HCT116 (cell line): Measurements from ENCODE around the gene RNASE2. TPM values are rescaled to one million over a fixed set of nuclear protein-coding genes. Genes with fewer than 3 reads are reported as not detected.
"Not testable (repeated sequence)": the region's sequence is repeated elsewhere in the genome, so short reads cannot be mapped to it uniquely, and the experiment has no call there.

ENCODE experiments used
- ATAC-seq: fragments of 200-7000 bp; cut with Tn5 transposase; 2 replicates; pipeline ENCODE4 v1.9.1; 2020; ENCODE audit warnings: mild to moderate bottlenecking, moderate library complexity
- BruUV-seq: library from RNA; stranded (reverse); fragments of 400-500 nt; replicated peaks from 2 replicates; lab custom pipeline; 2021; lab: Mats Ljungman, UMichigan
- CTCF ChIA-PET: fragments of 300-600 bp; sonication (Branson Sonifier 250); formaldehyde crosslinking; loops from one replicate; lab custom pipeline; 2021; ENCODE audit warnings: antibody characterized with exemption; lab: Charles Lee
- POLR2A ChIA-PET: fragments of 300-600, 350-600 bp; sonication (Branson Sonifier 250); formaldehyde crosslinking; loops from one replicate; lab custom pipeline; 2021; ENCODE audit warnings: antibody characterized with exemption; lab: Charles Lee
- RAD21 ChIA-PET, 2 experiments: fragments of 300-600 bp; sonication (Branson Sonifier 250); formaldehyde crosslinking; loops; one replicate each; lab custom pipeline; 2023; ENCODE audit warnings: low total read pairs in 2 of 2; ENCODE audit not compliant: uncharacterized antibody in 2 of 2, unreplicated experiment in 2 of 2, low non-redundant PET in 1 of 2; lab: Charles Lee
- DNase-seq: peaks from one replicate; pipeline ENCODE4 v3.0.0-alpha.2; 2010; ENCODE audit warnings: low read depth, low spot score
- H2AFZ ChIP-seq: fragments of 200-600 bp; shearing (Covaris generic), sonication (generic); 2 replicates; pipeline ENCODE4 v1.6.1; 2017; ENCODE audit warnings: low read depth, mixed run types, mixed read lengths, antibody characterized with exemption, low read length; ENCODE audit not compliant: poor library complexity, severe bottlenecking
- H3K27ac ChIP-seq: 2 replicates; pipeline ENCODE4 v1.5.1; 2012; ENCODE audit warnings: low read depth, low read length
- H3K27me3 ChIP-seq: fragments of 200-600 bp; sonication (generic); 2 replicates; pipeline ENCODE4 v1.6.1; 2016; ENCODE audit warnings: mixed run types, low read length, mixed read lengths; ENCODE audit not compliant: insufficient read depth
- H3K36me3 ChIP-seq, 2 experiments: fragments of 200-500 bp in 1 of 2; fragments of 200-600 bp in 1 of 2; sonication (Bioruptor generic) in 1 of 2; sonication (generic) in 1 of 2; 2 replicates each; pipeline versions ENCODE4 v1.5.1 to v1.6.1; 2014 to 2016; ENCODE audit warnings: low read length in 2 of 2, inconsistent platforms in 1 of 2, mixed read lengths in 1 of 2, mixed run types in 1 of 2; ENCODE audit not compliant: insufficient read depth in 2 of 2, control insufficient read depth in 1 of 2
- H3K4me1 ChIP-seq, 2 experiments: fragments of 200-600 bp in 1 of 2; sonication (generic) in 1 of 2; 2 replicates each; pipeline versions ENCODE4 v1.5.1 to v1.6.1; 2012 to 2017; ENCODE audit warnings: low read length in 2 of 2, inconsistent platforms in 1 of 2, mild to moderate bottlenecking in 1 of 2, mixed read lengths in 1 of 2, mixed run types in 1 of 2, moderate library complexity in 1 of 2; ENCODE audit not compliant: insufficient read depth in 2 of 2, control insufficient read depth in 1 of 2
- H3K4me2 ChIP-seq: fragments of 200-600 bp; sonication (generic); 2 replicates; pipeline ENCODE4 v1.6.1; 2017; ENCODE audit warnings: mixed run types, low read length, mixed read lengths
- H3K4me3 ChIP-seq, 2 experiments: fragments of 200-600 bp in 1 of 2; sonication (generic) in 1 of 2; replicated peaks in 1 of 2; 2 replicates each; pipeline ENCODE4 v1.5.1; 2011 to 2016; ENCODE audit warnings: low read length in 2 of 2, control low read depth in 1 of 2, low read depth in 1 of 2, mild to moderate bottlenecking in 1 of 2, mixed read lengths in 1 of 2, mixed run types in 1 of 2
- H3K79me2 ChIP-seq: fragments of 200-600 bp; sonication (generic); 2 replicates; pipeline ENCODE4 v1.6.1; 2017; ENCODE audit warnings: mild to moderate bottlenecking, mixed run types, low read length, moderate library complexity, mixed read lengths; ENCODE audit not compliant: insufficient read depth
- H3K9ac ChIP-seq: fragments of 200-600 bp; sonication (generic); 2 replicates; pipeline ENCODE4 v1.6.1; 2016; ENCODE audit warnings: low read length, mixed read lengths
- H3K9me2 ChIP-seq: fragments of 200-600 bp; sonication (generic), shearing (Covaris generic); 2 replicates; pipeline ENCODE4 v1.6.1; 2017; ENCODE audit warnings: mixed run types, mild to moderate bottlenecking, moderate library complexity; ENCODE audit not compliant: insufficient read depth
- H3K9me3 ChIP-seq, 2 experiments: fragments of 200-500 bp in 1 of 2; fragments of 200-600 bp in 1 of 2; sonication (Bioruptor generic) in 1 of 2; sonication (generic) in 1 of 2; 2 replicates each; pipeline ENCODE4 v1.6.1; 2014 to 2017; ENCODE audit warnings: low read length in 2 of 2, mixed read lengths in 2 of 2, inconsistent platforms in 1 of 2, low read depth in 1 of 2, mild to moderate bottlenecking in 1 of 2, mixed run types in 1 of 2, moderate library complexity in 1 of 2; ENCODE audit not compliant: control insufficient read depth in 1 of 2, insufficient read depth in 1 of 2
- H4K20me1 ChIP-seq: fragments of 200-600 bp; sonication (generic), shearing (Covaris generic); 2 replicates; pipeline ENCODE4 v1.6.1; 2017; ENCODE audit warnings: mixed run types, mild to moderate bottlenecking, moderate library complexity; ENCODE audit not compliant: insufficient read depth
- CBX3 ChIP-seq: IDR thresholded peaks from 2 replicates; pipeline ENCODE4 v1.6.1; 2012; ENCODE audit warnings: low read depth
- REST ChIP-seq: IDR thresholded peaks from 2 replicates; pipeline ENCODE4 v1.6.1; 2012; ENCODE audit warnings: low read depth
- SIN3A ChIP-seq: IDR thresholded peaks from 2 replicates; pipeline ENCODE4 v1.6.1; 2012; ENCODE audit warnings: low read depth
- intact Hi-C: fragments of 100-400 bp; cut with micrococcal nuclease; formaldehyde crosslinking; loops from 2 replicates; pipeline ENCODE4 v1.10.0; 2022
- total RNA-seq: library from RNA; stranded (reverse); gene quantifications from one replicate; pipeline ENCODE4 v1.2.1, GENCODE V29; 2021; ENCODE audit not compliant: unreplicated experiment

Gene RNASE2
- total RNA-seq, 1 experiment from 2014 or later = not detected

DNA sequence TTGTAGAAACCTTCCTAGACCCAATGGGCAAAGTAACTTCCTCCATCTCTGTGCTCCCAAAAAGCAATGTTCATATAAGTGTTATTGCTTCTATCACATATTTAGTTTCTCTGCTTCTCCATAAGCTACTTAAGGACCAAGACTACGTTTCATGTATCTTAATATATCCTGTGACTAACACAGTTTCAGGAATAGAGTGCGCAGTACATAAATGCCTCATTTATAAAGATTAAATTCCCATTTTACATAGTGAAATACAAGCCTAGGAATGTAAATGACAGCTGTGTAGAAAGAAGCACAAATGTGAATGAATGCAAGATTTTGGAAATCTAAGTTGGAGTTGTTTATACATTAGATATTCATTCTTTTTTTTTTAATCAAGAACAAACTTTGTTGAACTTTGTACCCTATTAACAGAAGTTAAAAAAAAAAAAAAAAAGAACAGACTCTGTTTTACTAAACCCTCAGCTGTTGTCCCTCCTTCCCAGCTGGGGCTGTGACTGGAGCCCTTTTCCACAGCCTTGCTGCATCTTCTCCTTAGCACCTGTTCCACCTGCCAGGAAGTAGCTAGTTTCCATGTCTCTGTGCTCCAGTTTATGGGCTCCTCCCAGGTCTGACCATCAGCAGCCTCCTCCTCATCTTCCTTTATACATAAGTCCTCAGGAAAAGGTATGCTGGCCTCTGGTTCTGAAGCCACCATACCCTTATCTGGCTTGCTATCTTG is 27.5 kb downstream of the RNASE2 start:
- Histone ChIP-seq H3K27ac (no peak overlapping the region), H3K4me3 (no peak overlapping the region), H3K79me2 (no peaks in the 10 kb centered on the region), H3K9ac (no peak overlapping the region), H3K27me3 (no peaks in the 10 kb centered on the region), H3K9me2 (no peaks in the 10 kb centered on the region), H3K9me3 (no peaks in the 10 kb centered on the region), H3K36me3 (no peaks in the 10 kb centered on the region), H4K20me1 (no peaks in the 10 kb centered on the region), H2AFZ (no peak overlapping the region), H3K4me2 (no peak overlapping the region), H3K4me1 (peaks cover 5 to 16% of the 10 kb centered on the region in 2 experiments; a peak in 3 of 4 replicates)
- intact Hi-C loops = no loop called here
- no TSS peak for BruUV-seq
- TF ChIP-seq REST (no peak), SIN3A (no peak), CBX3 (no peak)
- ChIA-PET POLR2A (no interaction called here), RAD21 (interaction anchor here in 1 of 2 experiments (0.6 kb wide), 1 partner anchor 348 kb away, joined by 3 read pairs; no protein-coding TSS in a partner anchor), CTCF (interaction anchor here (5.1 kb wide), 1 partner anchor 11 kb away, joined by 27 read pairs; no protein-coding TSS in a partner anchor)
- no peak for ATAC-seq
- no peak for DNase-seq

GRCh38 chr14:20985650-20986049 is 30.4 kb downstream of the RNASE2 start:
- H2AFZ ChIP-seq, ATAC-seq, H4K20me1 ChIP-seq, H3K9ac ChIP-seq, H3K27ac ChIP-seq, H3K9me2 ChIP-seq, H3K79me2 ChIP-seq, POLR2A ChIA-PET, BruUV-seq, H3K4me2 ChIP-seq, H3K4me3 ChIP-seq, DNase-seq, H3K36me3 ChIP-seq, H3K9me3 ChIP-seq, H3K27me3 ChIP-seq: not testable (repeated sequence)
- H3K4me1 ChIP-seq = peaks cover 11 to 25% of the 10 kb centered on the region in 2 experiments
- ChIA-PET RAD21 (interaction anchor here in 1 of 2 experiments (0.6 kb wide), 1 partner anchor 37 kb away, joined by 3 read pairs; no protein-coding TSS in a partner anchor), CTCF (interaction anchor here (1.4 kb wide), 1 partner anchor 11 kb away, joined by 4 read pairs; no protein-coding TSS in a partner anchor)
- intact Hi-C loops = loop anchor here (5.0 kb wide), 1 partner anchor 303 kb away; the partner anchor contains the start of gene RNASE4
